ENCODE data around the gene NLRP4. TPM values are rescaled to one million over a fixed set of nuclear protein-coding genes. Genes with fewer than 3 reads are reported as not detected.

The NLRP4 gene
- total and polyA plus RNA-seq, 2 experiments from 2014 or later = not detected

- TF ChIP-seq ETS1 (IDR thresholded peaks at IDR 0.05) (no peak), JUNB (IDR thresholded peaks at IDR 0.05; ENCODE audit: unreplicated experiment) (no peak), REST (IDR thresholded peaks at IDR 0.05; ENCODE audit: unreplicated experiment) (no peak), NANOG (IDR thresholded peaks at IDR 0.05; ENCODE audit: borderline replicate concordance) (no peak)
- TF ChIP-seq, protein P1, sequence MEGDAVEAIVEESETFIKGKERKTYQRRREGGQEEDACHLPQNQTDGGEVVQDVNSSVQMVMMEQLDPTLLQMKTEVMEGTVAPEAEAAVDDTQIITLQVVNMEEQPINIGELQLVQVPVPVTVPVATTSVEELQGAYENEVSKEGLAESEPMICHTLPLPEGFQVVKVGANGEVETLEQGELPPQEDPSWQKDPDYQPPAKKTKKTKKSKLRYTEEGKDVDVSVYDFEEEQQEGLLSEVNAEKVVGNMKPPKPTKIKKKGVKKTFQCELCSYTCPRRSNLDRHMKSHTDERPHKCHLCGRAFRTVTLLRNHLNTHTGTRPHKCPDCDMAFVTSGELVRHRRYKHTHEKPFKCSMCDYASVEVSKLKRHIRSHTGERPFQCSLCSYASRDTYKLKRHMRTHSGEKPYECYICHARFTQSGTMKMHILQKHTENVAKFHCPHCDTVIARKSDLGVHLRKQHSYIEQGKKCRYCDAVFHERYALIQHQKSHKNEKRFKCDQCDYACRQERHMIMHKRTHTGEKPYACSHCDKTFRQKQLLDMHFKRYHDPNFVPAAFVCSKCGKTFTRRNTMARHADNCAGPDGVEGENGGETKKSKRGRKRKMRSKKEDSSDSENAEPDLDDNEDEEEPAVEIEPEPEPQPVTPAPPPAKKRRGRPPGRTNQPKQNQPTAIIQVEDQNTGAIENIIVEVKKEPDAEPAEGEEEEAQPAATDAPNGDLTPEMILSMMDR (conservative IDR thresholded peaks at IDR 0.05; ENCODE audit: low read depth in 2 of 2) = no peak
Measured at GRCh38 chr19:55801416-55801815, 34.9 kb upstream of the NLRP4 start (continued).

DNA sequence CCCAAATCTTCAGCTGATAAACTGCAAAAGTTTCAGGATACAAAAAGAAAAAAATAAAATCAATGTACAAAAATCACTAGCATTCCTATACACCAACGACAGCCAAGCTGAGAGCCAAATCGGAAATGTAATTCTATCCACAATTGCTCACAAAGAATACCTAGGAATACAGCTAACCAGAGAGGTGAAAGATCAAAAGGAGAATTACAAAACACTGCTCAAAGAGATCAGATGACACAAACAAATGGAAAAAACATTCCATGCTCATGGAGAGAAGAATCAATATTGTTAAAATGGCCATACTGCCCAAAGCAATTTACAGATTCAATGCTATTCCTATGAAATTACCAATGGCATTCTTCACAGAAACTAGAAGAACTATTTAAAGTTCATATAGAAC, 34.1 kb upstream of the NLRP4 start:
- ATAC-seq = no peak
- H3K4me1 ChIP-seq (ENCODE audit: insufficient read depth) = no peaks in the 10 kb centered on the region
- no peak overlapping the region for H3K4me2 ChIP-seq
- Mint-ChIP-seq H3K27ac (no peak overlapping the region), H3K9me3 (peaks cover 97% of the 10 kb centered on the region), H3K27me3 (ENCODE audit: insufficient read depth, low read depth, poor library complexity) (no peaks in the 10 kb centered on the region), H3K4me1 (no peaks in the 10 kb centered on the region), H3K36me3 (ENCODE audit: low read depth) (peaks cover 35% of the 10 kb centered on the region), H3K4me3 (no peak overlapping the region)
- no peaks in the 10 kb centered on the region for H4K20me1 ChIP-seq (replicated peaks; ENCODE audit: insufficient read depth)
- no peaks in the 10 kb centered on the region for H3K27me3 ChIP-seq (ENCODE audit: insufficient read depth)
- no peaks in the 10 kb centered on the region for H3K79me2 ChIP-seq (replicated peaks; ENCODE audit: insufficient read depth)
- no peak overlapping the region for H3K4me3 ChIP-seq
- no peaks in the 10 kb centered on the region for H3F3A ChIP-seq (replicated peaks; ENCODE audit: low read depth)
- H2AFZ ChIP-seq = no peak overlapping the region
- no peak for DNase-seq (ENCODE audit: low spot score)
- no peaks in the 10 kb centered on the region; the same call in 1 of the 2 replicates for H3K36me3 ChIP-seq (ENCODE audit: insufficient read depth)
- no peaks in the 10 kb centered on the region for H3K9me2 ChIP-seq (ENCODE audit: insufficient read depth)
- no peak overlapping the region for H3K27ac ChIP-seq (ENCODE audit: low read depth)
- no peak for TF ChIP-seq STAT1 (IDR thresholded peaks at IDR 0.05; ENCODE audit: unreplicated experiment)
- no peak for TF ChIP-seq EZH2 (IDR thresholded peaks at IDR 0.05; ENCODE audit: low read depth, unreplicated experiment)
- TF ChIP-seq, protein P1 (conservative IDR thresholded peaks at IDR 0.05; ENCODE audit: low read depth in 2 of 2) = no peak
- no peak for TF ChIP-seq ZNF331 (CRISPR knock-in tag; IDR thresholded peaks at IDR 0.05; ENCODE audit: low read depth)
- TF ChIP-seq ETS1 (IDR thresholded peaks at IDR 0.05) = no peak
- no peak for TF ChIP-seq JUNB (IDR thresholded peaks at IDR 0.05; ENCODE audit: unreplicated experiment)
- TF ChIP-seq REST (IDR thresholded peaks at IDR 0.05; ENCODE audit: unreplicated experiment) = no peak
- TF ChIP-seq ZNF114 (CRISPR knock-in tag; IDR thresholded peaks at IDR 0.05) = no peak
- TF ChIP-seq CREB1 (CRISPR knock-in tag; IDR thresholded peaks at IDR 0.05; ENCODE audit: low read depth) = no peak

Data from GM23338 (cell line).